ENCODE measurements around the gene PIK3R2.
A peak's percentile ranks its signal among the peaks of the same experiment; 100 is the strongest.

The PIK3R2 gene

DNA sequence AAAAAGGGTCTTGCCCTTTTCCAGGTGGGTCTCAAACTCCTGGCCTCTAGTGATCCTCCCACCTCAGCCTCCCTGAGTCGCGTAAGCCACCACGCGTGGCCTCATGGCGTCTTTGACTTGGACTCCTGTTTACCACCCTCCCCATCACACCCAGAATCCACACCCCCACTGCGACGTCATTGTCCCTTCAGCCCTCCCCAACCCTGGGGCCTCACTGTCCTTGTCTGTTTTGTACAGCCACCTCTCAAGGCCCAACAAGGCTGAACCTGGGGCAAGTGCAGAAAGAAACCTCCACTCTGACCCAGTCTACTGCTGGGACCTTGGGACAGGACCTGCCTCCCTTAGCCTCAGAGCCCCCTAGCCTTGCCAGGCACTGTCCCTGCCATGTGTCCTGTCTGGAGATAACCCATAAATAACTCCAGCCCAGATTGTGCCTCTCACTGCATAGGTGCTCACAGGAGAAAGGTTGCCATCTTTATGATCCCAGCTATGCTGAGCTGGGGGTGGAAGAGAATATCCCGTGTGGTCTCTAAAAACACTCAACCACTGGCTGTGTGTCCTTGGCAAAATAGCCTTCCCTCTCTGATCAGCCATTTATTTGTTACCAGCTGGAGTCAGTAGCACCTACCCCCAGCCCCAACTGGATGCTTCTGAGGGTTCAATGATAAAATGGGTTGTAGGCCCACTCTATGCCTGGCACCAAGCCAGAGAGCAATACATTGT, 18.8 kb downstream of the PIK3R2 start:
- no peak overlapping the region for H3K4me3 ChIP-seq (ENCODE audit: low read depth, low read length, poor library complexity, severe bottlenecking)
- no peaks in the 10 kb centered on the region for H4K20me1 ChIP-seq (ENCODE audit: insufficient read depth, low read length)
- TF ChIP-seq, protein P1, sequence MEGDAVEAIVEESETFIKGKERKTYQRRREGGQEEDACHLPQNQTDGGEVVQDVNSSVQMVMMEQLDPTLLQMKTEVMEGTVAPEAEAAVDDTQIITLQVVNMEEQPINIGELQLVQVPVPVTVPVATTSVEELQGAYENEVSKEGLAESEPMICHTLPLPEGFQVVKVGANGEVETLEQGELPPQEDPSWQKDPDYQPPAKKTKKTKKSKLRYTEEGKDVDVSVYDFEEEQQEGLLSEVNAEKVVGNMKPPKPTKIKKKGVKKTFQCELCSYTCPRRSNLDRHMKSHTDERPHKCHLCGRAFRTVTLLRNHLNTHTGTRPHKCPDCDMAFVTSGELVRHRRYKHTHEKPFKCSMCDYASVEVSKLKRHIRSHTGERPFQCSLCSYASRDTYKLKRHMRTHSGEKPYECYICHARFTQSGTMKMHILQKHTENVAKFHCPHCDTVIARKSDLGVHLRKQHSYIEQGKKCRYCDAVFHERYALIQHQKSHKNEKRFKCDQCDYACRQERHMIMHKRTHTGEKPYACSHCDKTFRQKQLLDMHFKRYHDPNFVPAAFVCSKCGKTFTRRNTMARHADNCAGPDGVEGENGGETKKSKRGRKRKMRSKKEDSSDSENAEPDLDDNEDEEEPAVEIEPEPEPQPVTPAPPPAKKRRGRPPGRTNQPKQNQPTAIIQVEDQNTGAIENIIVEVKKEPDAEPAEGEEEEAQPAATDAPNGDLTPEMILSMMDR (IDR thresholded peaks at IDR 0.05; ENCODE audit: low read length): no peak
- no peak for TF ChIP-seq EZH2 (IDR thresholded peaks at IDR 0.05; ENCODE audit: borderline replicate concordance, low read length)
- H3K9ac ChIP-seq (ENCODE audit: low read length): no peak overlapping the region
- no peaks in the 10 kb centered on the region for H3K9me3 ChIP-seq (ENCODE audit: low read length)
- H3K4me2 ChIP-seq (ENCODE audit: low read length): no peak overlapping the region
- H2AFZ ChIP-seq (ENCODE audit: low read length): no peak overlapping the region
- no peaks in the 10 kb centered on the region for H3K27me3 ChIP-seq (ENCODE audit: insufficient read depth, low read length)
- H3F3A ChIP-seq (ENCODE audit: insufficient read depth, low read length): 0 out of 2 replicates have a peak, but pooled peaks cover 5% of the 10 kb centered on the region
- H3K4me1 ChIP-seq (ENCODE audit: insufficient read depth, low read length, severe bottlenecking): peaks cover 71% of the 10 kb centered on the region
- no peaks in the 10 kb centered on the region for H3K9me2 ChIP-seq (ENCODE audit: low read depth, low read length)
- H3K27ac ChIP-seq (ENCODE audit: low read depth, low read length, poor library complexity, severe bottlenecking): peak overlapping the region; percentile 97
- H3K79me2 ChIP-seq (ENCODE audit: insufficient read depth, low read length): 0 out of 2 replicates have a peak, but pooled peaks cover 5% of the 10 kb centered on the region
- peaks cover 32% of the 10 kb centered on the region for H3K36me3 ChIP-seq (ENCODE audit: insufficient read depth, low read length)

DNA sequence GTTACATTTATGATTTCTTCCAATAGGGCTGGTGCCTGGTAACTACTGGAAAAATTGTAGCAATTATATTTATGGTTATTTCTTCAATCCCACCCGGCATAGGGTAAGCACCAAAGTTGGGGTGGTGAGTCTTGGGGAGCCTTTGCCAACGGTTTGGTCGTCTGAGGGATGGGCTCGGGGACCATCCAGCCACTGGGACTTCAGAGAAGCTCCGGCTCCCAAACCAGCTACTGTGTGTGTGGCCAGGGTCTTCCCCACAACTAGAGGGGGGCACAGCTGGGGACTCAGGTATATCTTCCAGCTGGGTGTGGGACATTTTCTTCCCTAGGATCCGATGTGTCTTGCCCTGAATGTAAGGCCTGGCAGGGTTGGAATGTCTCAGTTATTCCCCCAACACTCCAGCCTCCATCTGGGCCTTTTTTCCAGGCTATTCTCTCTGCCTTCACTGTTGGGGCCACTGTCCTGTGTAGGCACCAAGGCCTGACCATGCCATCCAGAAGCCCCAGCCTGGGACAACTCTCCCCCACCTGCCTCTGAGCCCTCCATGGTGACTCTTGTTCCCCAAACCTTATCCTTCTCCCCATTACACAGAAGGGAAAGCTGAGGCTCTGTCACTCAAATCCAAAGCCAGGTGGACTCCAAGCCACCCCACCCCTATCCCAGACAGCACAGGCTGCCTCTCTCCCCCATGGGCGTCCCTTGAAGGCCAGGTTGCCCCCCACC, 19.5 kb downstream of the PIK3R2 start:
- Histone ChIP-seq H3K9me3 (ENCODE audit: low read length) (no peaks in the 10 kb centered on the region), H3K4me2 (ENCODE audit: low read length) (no peak overlapping the region), H3K27ac (ENCODE audit: low read depth, low read length, poor library complexity, severe bottlenecking) (peak overlapping the region; percentile 97), H3K27me3 (ENCODE audit: insufficient read depth, low read length) (no peaks in the 10 kb centered on the region), H3K4me1 (ENCODE audit: insufficient read depth, low read length, severe bottlenecking) (peaks cover 71% of the 10 kb centered on the region), H4K20me1 (ENCODE audit: insufficient read depth, low read length) (no peaks in the 10 kb centered on the region), H2AFZ (ENCODE audit: low read length) (no peak overlapping the region), H3K4me3 (ENCODE audit: low read depth, low read length, poor library complexity, severe bottlenecking) (no peak overlapping the region), H3F3A (ENCODE audit: insufficient read depth, low read length) (0 out of 2 replicates have a peak, but pooled peaks cover 5% of the 10 kb centered on the region), H3K9me2 (ENCODE audit: low read depth, low read length) (no peaks in the 10 kb centered on the region), H3K36me3 (ENCODE audit: insufficient read depth, low read length) (peaks cover 32% of the 10 kb centered on the region), H3K79me2 (ENCODE audit: insufficient read depth, low read length) (0 out of 2 replicates have a peak, but pooled peaks cover 5% of the 10 kb centered on the region), H3K9ac (ENCODE audit: low read length) (no peak overlapping the region; the same call in 1 of the 2 replicates)
- TF ChIP-seq, protein P1 (IDR thresholded peaks at IDR 0.05; ENCODE audit: low read length): no peak
- no peak for TF ChIP-seq EZH2 (IDR thresholded peaks at IDR 0.05; ENCODE audit: borderline replicate concordance, low read length)

DNA sequence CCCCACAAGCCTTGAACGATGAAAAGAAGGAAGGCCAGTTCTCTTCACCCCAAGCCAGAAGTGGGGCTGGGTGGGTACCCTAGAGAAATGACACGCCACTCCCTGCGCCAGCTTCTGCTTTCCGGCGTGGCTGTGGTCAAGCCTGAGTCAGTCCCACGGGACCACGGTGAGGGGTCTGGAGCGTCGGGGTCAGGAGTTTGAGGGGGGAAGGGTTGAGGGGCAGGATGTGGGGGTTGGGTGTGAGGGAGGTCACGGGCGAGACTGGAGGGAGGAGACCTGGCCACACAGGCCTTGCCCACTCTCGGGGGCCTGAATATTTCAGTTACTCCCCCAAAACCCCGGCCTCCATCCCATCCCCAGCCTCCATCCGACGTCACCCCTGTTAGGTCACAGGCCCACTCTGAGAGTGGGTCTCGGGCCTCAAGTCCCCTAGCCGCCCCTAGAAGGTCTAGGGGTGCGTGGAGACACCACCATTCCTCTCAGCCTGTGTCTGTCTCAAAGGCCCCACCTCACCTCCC, 20.1 kb downstream of the PIK3R2 start:
- Histone ChIP-seq H3K27ac (ENCODE audit: low read depth, low read length, poor library complexity, severe bottlenecking) (peak overlapping the region; percentile 97), H3K27me3 (ENCODE audit: insufficient read depth, low read length) (no peaks in the 10 kb centered on the region), H3K9ac (ENCODE audit: low read length) (peak overlapping the region; percentile 40; the same call in 1 of the 2 replicates), H3K79me2 (ENCODE audit: insufficient read depth, low read length) (0 out of 2 replicates have a peak, but pooled peaks cover 5% of the 10 kb centered on the region), H3K4me1 (ENCODE audit: insufficient read depth, low read length, severe bottlenecking) (peaks cover 71% of the 10 kb centered on the region), H3K4me3 (ENCODE audit: low read depth, low read length, poor library complexity, severe bottlenecking) (peak overlapping the region; percentile 70), H3K9me3 (ENCODE audit: low read length) (no peaks in the 10 kb centered on the region), H3K4me2 (ENCODE audit: low read length) (peak overlapping the region; percentile 70), H3F3A (ENCODE audit: insufficient read depth, low read length) (0 out of 2 replicates have a peak, but pooled peaks cover 5% of the 10 kb centered on the region), H3K9me2 (ENCODE audit: low read depth, low read length) (no peaks in the 10 kb centered on the region), H2AFZ (ENCODE audit: low read length) (no peak overlapping the region), H3K36me3 (ENCODE audit: insufficient read depth, low read length) (peaks cover 34% of the 10 kb centered on the region), H4K20me1 (ENCODE audit: insufficient read depth, low read length) (no peaks in the 10 kb centered on the region)
- TF ChIP-seq EZH2 (IDR thresholded peaks at IDR 0.05; ENCODE audit: borderline replicate concordance, low read length): no peak
- TF ChIP-seq, protein P1 (IDR thresholded peaks at IDR 0.05; ENCODE audit: low read length): no peak

All from OCI-LY1 (cell line).